NCI-H1105 treated with DMSO at 0.1 percent for 48 hours (cell line): ENCODE measurements around the gene SLX9.
"Not testable (repeated sequence)": the region's sequence is repeated elsewhere in the genome, so short reads cannot be mapped to it uniquely, and the experiment has no call there.

Experiments used
- DNase-seq: peaks from one replicate; lab custom pipeline; 2025; lab: John Stamatoyannopoulos, UW

The SLX9 gene

GRCh38 chr21:45019887-45020537 lies 80.2 kb downstream of the SLX9 start:
- no peak for DNase-seq

DNA sequence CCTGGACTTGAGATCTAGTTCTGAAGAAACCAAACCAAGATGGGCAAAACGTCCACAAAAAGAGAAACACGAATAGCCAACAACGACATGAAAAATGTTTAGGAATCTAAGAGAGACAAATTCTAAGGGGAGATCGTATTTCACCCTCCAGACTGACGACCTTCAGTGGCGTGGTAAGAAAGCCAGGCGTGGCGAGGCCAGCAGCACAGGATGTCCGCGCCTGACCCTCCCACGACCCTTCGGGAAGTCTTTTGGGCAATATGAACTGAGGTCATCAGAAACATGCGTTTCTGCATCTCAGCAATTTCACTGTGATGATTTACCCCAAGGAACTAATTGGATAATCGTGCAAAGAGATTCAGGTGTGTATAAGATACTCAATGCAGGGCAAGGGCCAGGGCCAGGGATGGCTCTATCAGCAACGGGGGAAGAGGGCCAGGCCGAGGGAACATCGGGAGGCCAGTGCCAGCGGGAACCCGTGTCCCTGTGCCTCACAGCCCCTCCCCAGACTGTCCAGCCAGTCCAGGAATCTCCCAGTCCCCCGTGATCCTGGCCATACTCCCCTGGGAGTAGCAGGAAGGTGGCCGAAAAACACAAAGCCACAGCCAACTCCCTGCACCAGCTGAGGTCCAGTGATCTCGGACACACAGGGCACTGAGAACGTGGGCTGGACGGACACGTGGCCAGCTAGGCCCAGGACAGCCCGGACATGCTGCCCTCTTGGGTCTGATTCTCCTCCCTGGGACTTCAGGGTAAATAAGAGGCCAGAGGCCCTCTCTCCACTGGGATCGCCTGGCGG lies 81.0 kb downstream of the SLX9 start:
- DNase-seq = no peak

DNA sequence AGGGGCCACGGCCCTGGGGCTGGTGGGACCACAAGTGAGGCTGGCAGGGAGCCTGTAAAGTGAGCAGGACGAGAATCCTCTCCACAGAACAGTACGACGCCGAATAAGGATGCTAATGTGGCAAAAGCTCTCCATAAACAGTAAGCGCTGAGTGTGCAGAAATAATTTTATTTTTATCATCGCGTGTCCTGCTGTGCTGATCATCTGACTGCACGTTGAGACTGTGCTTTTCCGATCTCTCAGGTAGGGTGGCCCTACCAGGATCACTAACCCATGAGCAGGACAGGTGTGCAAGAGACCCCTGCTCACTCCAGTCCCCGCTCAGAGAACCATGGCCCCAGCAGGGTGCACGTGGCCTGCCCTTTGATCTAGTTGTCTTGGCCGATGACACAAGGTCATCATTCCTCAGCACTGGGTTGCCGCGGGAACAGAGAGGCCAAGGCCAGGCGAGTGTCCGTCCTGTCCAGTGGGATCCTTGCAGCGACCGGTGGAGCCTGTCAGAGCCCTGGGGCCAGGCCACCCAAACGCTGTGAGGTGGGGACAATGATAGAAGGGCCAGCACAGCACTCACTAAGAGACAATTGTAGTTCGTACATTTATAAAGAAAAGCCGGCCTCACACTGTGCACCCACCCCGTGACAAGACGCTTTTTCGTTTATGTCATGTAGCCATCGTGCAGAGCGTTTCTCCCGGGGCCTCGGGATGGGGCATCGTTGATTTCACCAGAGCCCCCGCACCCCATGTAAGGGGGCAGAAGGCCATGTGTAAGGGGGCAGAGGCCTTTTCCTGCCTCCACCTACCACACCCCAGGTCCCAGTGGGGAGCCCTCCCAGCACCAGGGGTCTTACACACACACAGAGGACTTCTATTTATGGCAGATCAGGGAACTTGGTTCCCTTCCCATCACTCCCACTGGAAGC lies 81.9 kb downstream of the SLX9 start:
- DNase-seq = no peak

- DNase-seq = no peak
Measured at GRCh38 chr21:45022348-45022675, 82.5 kb downstream of the SLX9 start.

GRCh38 chr21:45022736-45023135 lies 82.9 kb downstream of the SLX9 start:
- DNase-seq = no peak

GRCh38 chr21:45024516-45024915 lies 84.7 kb downstream of the SLX9 start:
- DNase-seq = not testable (repeated sequence)

DNA sequence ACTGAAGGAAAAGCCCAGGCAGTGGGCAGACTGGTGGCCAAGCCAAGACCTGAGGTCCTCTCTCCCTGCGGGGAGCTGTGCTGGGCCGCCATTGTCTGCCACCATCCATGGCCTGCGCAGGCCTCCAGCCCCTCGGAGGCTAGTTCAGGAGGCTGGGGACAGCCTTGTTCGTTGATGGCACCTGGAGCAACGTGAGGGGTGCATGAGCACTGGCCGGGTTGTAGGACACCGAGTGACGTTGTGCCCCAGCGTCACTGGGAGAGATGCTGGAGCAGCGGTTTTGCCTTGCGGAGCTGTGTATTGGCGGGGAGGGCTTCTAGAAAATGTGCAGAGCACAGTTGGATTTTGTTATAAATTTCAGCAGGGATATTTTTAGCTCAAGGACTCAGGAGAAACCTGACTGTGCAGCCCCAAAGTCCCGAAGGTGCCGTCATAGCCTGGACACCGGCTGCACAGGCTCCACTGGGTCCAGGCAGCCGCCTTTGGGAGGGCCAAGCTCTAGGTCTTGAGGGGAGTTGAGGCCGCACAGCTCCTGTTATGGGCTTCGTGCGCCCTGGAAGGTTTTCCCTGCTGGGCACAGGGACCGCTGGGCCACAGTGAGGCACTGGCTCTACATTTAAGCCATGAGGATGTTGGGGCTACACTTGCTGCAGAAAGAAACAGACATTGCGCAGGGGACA lies 86.4 kb downstream of the SLX9 start:
- DNase-seq = no peak
